GM19395 (cell line): ENCODE results near the gene RYR1.

Experiments
- ATAC-seq: cut with Tn5 transposase; IDR thresholded peaks from one replicate; pipeline ENCODE4 v1.9.1; 2021; ENCODE audit warnings: mild to moderate bottlenecking, moderate library complexity; ENCODE audit not compliant: unreplicated experiment

RYR1 gene

GRCh38 chr19:38433268-38433733 lies at the start of gene RYR1:
RYR1 (plus strand) TSS chr19:38433691; CDS start chr19:38433830, 139 bp downstream.
- ATAC-seq, result no peak

- no peak for ATAC-seq
Measured at GRCh38 chr19:38383743-38384142, 49.7 kb upstream of the RYR1 start.

GRCh38 chr19:38384209-38385027 lies 49.1 kb upstream of the RYR1 start:
- ATAC-seq, result no peak

- ATAC-seq, result no peak
Measured at GRCh38 chr19:38385057-38385803, 48.3 kb upstream of the RYR1 start.

- no peak for ATAC-seq
Measured at GRCh38 chr19:38385804-38386257, 47.7 kb upstream of the RYR1 start.

- ATAC-seq, result no peak
Measured at GRCh38 chr19:38386300-38386970, 47.1 kb upstream of the RYR1 start.

- ATAC-seq, result no peak
Measured at GRCh38 chr19:38386971-38387549, 46.4 kb upstream of the RYR1 start.

- no peak for ATAC-seq
Measured at GRCh38 chr19:38387550-38388348, 45.7 kb upstream of the RYR1 start, which contains the start of gene GGN. GGN (minus strand) TSS chr19:38388034; CDS start chr19:38387261, 773 bp downstream.

GRCh38 chr19:38388349-38389100 lies 45.0 kb upstream of the RYR1 start, which contains the start of gene SPRED3:
SPRED3 (plus strand) TSS chr19:38388697; CDS start chr19:38390303, 1,606 bp downstream.
- ATAC-seq, result no peak

- ATAC-seq, result no peak
Measured at GRCh38 chr19:38389101-38389925, 44.2 kb upstream of the RYR1 start.

GRCh38 chr19:38389957-38390924 lies 43.2 kb upstream of the RYR1 start:
- no peak for ATAC-seq

GRCh38 chr19:38391911-38392464 lies 41.5 kb upstream of the RYR1 start:
- ATAC-seq, result no peak

GRCh38 chr19:38392707-38393308 lies 40.7 kb upstream of the RYR1 start:
- ATAC-seq, result no peak

- ATAC-seq, result no peak
Measured at GRCh38 chr19:38394488-38394887, 39.0 kb upstream of the RYR1 start.

- ATAC-seq, result no peak
Measured at GRCh38 chr19:38395381-38396114, 37.9 kb upstream of the RYR1 start.

GRCh38 chr19:38399081-38399480 lies 34.4 kb upstream of the RYR1 start:
- ATAC-seq, result no peak
